Measurements from ENCODE around the gene NPAS3. TPM values are rescaled to one million over a fixed set of nuclear protein-coding genes. Genes with fewer than 3 reads are reported as not detected.

Gene NPAS3
- total and polyA plus RNA-seq, 2 of the 8 experiments (the other 6 are each of a cell fraction or from before 2014, with no cell fraction given), result 0.11 to 0.60 TPM

GRCh38 chr14:32933629-32934072, 5.0 kb upstream of the NPAS3 start (continued):
- TF ChIP-seq RNF2 (IDR thresholded peaks at IDR 0.05; ENCODE audit: borderline replicate concordance, low read depth, low read length, missing control alignments, poor library complexity, severe bottlenecking) (no peak), RXRA (IDR thresholded peaks at IDR 0.05; ENCODE audit: insufficient read depth, low read depth, low read length) (no peak), CREB1 (IDR thresholded peaks at IDR 0.05) (no peak), TAF1 (IDR thresholded peaks at IDR 0.05; ENCODE audit: low read depth, low read length) (no peak; the same call in 1 of the 2 replicates), SAP30 (IDR thresholded peaks at IDR 0.05; ENCODE audit: insufficient read depth, insufficient replicate concordance, low read length) (no peak), E2F6 (IDR thresholded peaks at IDR 0.05) (no peak), CEBPB (IDR thresholded peaks at IDR 0.05; ENCODE audit: low read depth, low read length) (no peak), SUZ12 (IDR thresholded peaks at IDR 0.05; ENCODE audit: low read length) (peak; percentile 37; the same call in 1 of the 2 replicates), TEAD4 (IDR thresholded peaks at IDR 0.05; ENCODE audit: low read depth, low read length) (peak; percentile 62; the same call in 1 of the 2 replicates), JUND (IDR thresholded peaks at IDR 0.05; ENCODE audit: low read length) (no peak), GABPA (IDR thresholded peaks at IDR 0.05; ENCODE audit: borderline replicate concordance, insufficient read depth, low read length) (no peak), RBBP5 (IDR thresholded peaks at IDR 0.05; ENCODE audit: borderline replicate concordance, low read depth, low read length) (no peak), KDM4A (IDR thresholded peaks at IDR 0.05; ENCODE audit: low read depth, low read length, severe bottlenecking) (peak; percentile 49), YY1 (IDR thresholded peaks at IDR 0.05; ENCODE audit: low read depth, low read length) (no peak), TBP (IDR thresholded peaks at IDR 0.05; ENCODE audit: low read depth, low read length) (0 out of 2 replicates have a peak, but pooled peaks have one; percentile 17), POU5F1 (IDR thresholded peaks at IDR 0.05; ENCODE audit: low read depth, low read length) (no peak), PHF8 (conservative IDR thresholded peaks at IDR 0.05; ENCODE audit: low read depth, low read length) (no peak), EZH2 (IDR thresholded peaks at IDR 0.05; ENCODE audit: low read depth, low read length, severe bottlenecking) (peak; percentile 24)

Data from H1 (cell line).